Mesothelial cell of epicardium (in vitro differentiated cells): ENCODE results near the gene SERPINA5. TPM values are rescaled to one million over a fixed set of nuclear protein-coding genes. Genes with fewer than 3 reads are reported as not detected.

ENCODE experiments used
- DNase-seq, 2 experiments: peaks; one replicate each; pipeline ENCODE4 v3.0.0; 2021; ENCODE audit warnings: low spot score in 2 of 2; ENCODE audit not compliant: unreplicated experiment in 2 of 2
- H3K27ac Mint-ChIP-seq: 2 replicates; pipeline ENCODE4 v1.8.0; 2021; ENCODE audit warnings: mixed read lengths
- H3K27me3 Mint-ChIP-seq: 2 replicates; pipeline ENCODE4 v1.8.0; 2021; ENCODE audit warnings: low read depth, mixed read lengths
- H3K36me3 Mint-ChIP-seq: 2 replicates; pipeline ENCODE4 v1.8.0; 2021; ENCODE audit warnings: mixed read lengths
- H3K4me1 Mint-ChIP-seq: 2 replicates; pipeline ENCODE4 v1.8.0; 2021; ENCODE audit warnings: mixed read lengths
- H3K4me3 Mint-ChIP-seq: 2 replicates; pipeline ENCODE4 v1.8.0; 2021; ENCODE audit warnings: mild to moderate bottlenecking, moderate library complexity, mixed read lengths
- H3K9me3 Mint-ChIP-seq: 2 replicates; pipeline ENCODE4 v1.8.0; 2021; ENCODE audit warnings: mixed read lengths
- CTCF ChIP-seq: fragments of 200-600 bp; sonication (generic); IDR thresholded peaks from one replicate; pipeline ENCODE4 v1.5.0; 2021; ENCODE audit warnings: antibody characterized with exemption; ENCODE audit not compliant: unreplicated experiment
- total RNA-seq: library from RNA; stranded (reverse); gene quantifications from 3 replicates; pipeline ENCODE4 v1.2.1, GENCODE V29; 2021

Gene SERPINA5
- total RNA-seq, 1 donor from 2014 or later, result 0.16 TPM

GRCh38 chr14:94582851-94583250 is 1.6 kb downstream of the SERPINA5 start:
- no peak overlapping the region for H3K4me3 Mint-ChIP-seq
- H3K27me3 Mint-ChIP-seq, result peaks cover 16% of the 10 kb centered on the region
- H3K9me3 Mint-ChIP-seq, result peaks cover 4% of the 10 kb centered on the region
- H3K4me1 Mint-ChIP-seq, result no peaks in the 10 kb centered on the region
- no peak for DNase-seq
- H3K36me3 Mint-ChIP-seq, result no peaks in the 10 kb centered on the region
- TF ChIP-seq CTCF, result no peak
- H3K27ac Mint-ChIP-seq, result no peak overlapping the region

- H3K9me3 Mint-ChIP-seq, result peaks cover 4% of the 10 kb centered on the region
- no peaks in the 10 kb centered on the region for H3K36me3 Mint-ChIP-seq
- H3K4me3 Mint-ChIP-seq, result no peak overlapping the region
- no peaks in the 10 kb centered on the region for H3K4me1 Mint-ChIP-seq
- DNase-seq, result no peak
- peaks cover 18% of the 10 kb centered on the region for H3K27me3 Mint-ChIP-seq
- no peak for TF ChIP-seq CTCF
- no peak overlapping the region for H3K27ac Mint-ChIP-seq
These were observed 2.3 kb downstream of the SERPINA5 start for GRCh38 chr14:94583557-94583956.

- H3K9me3 Mint-ChIP-seq, result no peaks in the 10 kb centered on the region
- no peak for DNase-seq
These were observed 3.5 kb downstream of the SERPINA5 start for GRCh38 chr14:94584591-94585280.

GRCh38 chr14:94586635-94587034 is 5.4 kb downstream of the SERPINA5 start:
- Mint-ChIP-seq H3K27ac (no peak overlapping the region), H3K27me3 (peaks cover 13% of the 10 kb centered on the region), H3K36me3 (no peaks in the 10 kb centered on the region), H3K4me3 (no peak overlapping the region), H3K9me3 (no peaks in the 10 kb centered on the region), H3K4me1 (no peaks in the 10 kb centered on the region)
- TF ChIP-seq CTCF, result no peak
- DNase-seq, result no peak

More at GRCh38 chr14:94584591-94585280, 3.5 kb downstream of the SERPINA5 start:
- Mint-ChIP-seq H3K4me3 (no peak overlapping the region), H3K27ac (no peak overlapping the region), H3K27me3 (peaks cover 10% of the 10 kb centered on the region), H3K4me1 (no peaks in the 10 kb centered on the region), H3K36me3 (no peaks in the 10 kb centered on the region)
- no peak for TF ChIP-seq CTCF

GRCh38 chr14:94588311-94588710 is 7.1 kb downstream of the SERPINA5 start:
- Mint-ChIP-seq H3K4me1 (no peaks in the 10 kb centered on the region), H3K9me3 (no peaks in the 10 kb centered on the region), H3K27me3 (peaks cover 13% of the 10 kb centered on the region), H3K4me3 (no peak overlapping the region), H3K27ac (no peak overlapping the region), H3K36me3 (no peaks in the 10 kb centered on the region)
- TF ChIP-seq CTCF, result no peak
- DNase-seq, result no peak
